Measurements from ENCODE around the gene EXOC4.

Gene EXOC4

DNA sequence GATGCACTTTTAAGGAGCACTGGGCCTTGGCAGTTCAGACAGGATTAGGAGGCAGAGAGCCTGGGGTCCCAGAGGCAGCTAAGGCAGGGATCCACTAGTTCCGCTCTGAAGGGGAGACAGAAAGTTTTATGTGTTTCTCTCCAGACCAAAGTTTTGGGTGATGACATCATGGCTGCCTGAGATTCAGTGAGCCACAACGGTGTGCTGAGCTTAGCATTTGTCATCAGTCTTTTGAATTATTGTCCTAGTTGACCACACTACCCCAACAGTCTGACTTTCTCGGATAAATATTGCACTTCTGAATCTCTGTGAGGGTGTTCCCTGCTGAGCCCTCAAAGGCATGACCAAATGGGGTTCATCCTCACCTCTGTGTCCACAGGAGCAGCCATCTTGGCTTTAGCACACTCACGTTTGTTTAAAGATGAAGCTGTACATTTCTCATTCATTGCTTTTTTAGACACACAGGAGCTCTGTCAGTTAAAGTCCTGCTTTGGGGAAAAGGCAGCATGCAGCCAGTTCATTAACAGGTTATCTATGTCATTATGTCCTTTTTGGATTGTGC, 576.5 kb downstream of the EXOC4 start:
- no peak for DNase-seq (ENCODE audit: extremely low spot score)
- POLR2A ChIA-PET, result no interaction called here
- TF ChIP-seq, protein P1, sequence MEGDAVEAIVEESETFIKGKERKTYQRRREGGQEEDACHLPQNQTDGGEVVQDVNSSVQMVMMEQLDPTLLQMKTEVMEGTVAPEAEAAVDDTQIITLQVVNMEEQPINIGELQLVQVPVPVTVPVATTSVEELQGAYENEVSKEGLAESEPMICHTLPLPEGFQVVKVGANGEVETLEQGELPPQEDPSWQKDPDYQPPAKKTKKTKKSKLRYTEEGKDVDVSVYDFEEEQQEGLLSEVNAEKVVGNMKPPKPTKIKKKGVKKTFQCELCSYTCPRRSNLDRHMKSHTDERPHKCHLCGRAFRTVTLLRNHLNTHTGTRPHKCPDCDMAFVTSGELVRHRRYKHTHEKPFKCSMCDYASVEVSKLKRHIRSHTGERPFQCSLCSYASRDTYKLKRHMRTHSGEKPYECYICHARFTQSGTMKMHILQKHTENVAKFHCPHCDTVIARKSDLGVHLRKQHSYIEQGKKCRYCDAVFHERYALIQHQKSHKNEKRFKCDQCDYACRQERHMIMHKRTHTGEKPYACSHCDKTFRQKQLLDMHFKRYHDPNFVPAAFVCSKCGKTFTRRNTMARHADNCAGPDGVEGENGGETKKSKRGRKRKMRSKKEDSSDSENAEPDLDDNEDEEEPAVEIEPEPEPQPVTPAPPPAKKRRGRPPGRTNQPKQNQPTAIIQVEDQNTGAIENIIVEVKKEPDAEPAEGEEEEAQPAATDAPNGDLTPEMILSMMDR (IDR thresholded peaks at IDR 0.05; ENCODE audit: control extremely low read depth, extremely low read depth, low read depth, missing control alignments), result no peak
- CTCF ChIA-PET, result interaction anchor here (0.9 to 1.6 kb wide), 3 partner anchors 9 to 20 kb away, joined by 3 to 6 read pairs (median 4); no protein-coding TSS in a partner anchor

DNA sequence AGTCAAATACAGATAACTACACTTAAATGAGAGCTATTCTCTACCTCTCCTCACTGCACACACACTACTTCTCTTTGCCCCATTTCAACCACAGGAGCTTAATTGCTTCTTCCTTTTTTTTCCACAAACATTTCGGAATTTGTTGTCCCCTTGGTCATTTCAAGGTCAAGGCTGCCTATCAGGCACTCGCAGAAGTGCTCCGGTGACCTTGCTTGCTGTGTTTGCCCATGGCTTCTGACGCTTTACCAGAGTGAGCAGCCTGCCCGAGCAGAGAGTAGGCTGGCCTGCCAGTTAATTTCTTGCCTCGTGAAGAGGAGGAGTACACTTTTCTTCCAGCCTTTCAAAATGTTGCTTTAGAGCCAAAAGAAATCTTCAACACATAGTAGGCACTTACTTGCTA, 577.2 kb downstream of the EXOC4 start:
- no peak for DNase-seq (ENCODE audit: extremely low spot score)
- POLR2A ChIA-PET, result no interaction called here
- TF ChIP-seq, protein P1 (IDR thresholded peaks at IDR 0.05; ENCODE audit: control extremely low read depth, extremely low read depth, low read depth, missing control alignments), result no peak
- CTCF ChIA-PET, result interaction anchor here (0.9 to 1.6 kb wide), 4 partner anchors 9 to 19 kb away, joined by 3 to 6 read pairs (median 4); no protein-coding TSS in a partner anchor

DNA sequence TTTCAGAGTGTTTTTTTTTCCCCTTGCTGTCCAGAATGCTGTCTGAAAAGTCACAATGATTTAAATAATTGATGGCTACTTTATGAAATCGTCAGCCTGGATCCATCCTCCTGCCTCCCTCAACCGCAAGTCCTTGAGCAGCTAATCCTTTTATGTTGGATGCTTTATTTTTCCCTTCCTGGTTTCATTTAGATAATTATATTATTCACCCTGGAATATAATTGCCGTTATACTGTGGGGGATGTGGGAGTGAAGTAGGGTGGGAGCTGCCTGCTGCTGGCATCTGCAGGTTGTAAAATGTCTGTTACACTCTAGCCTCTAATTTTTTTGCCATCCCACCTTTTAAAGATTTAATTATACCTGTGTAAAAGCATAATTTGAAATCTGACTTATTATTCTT, 583.8 kb downstream of the EXOC4 start:
- CTCF ChIA-PET, result interaction anchor here (1.2 kb wide), 2 partner anchors 11 to 23 kb away, joined by 3 to 4 read pairs; no protein-coding TSS in a partner anchor
- TF ChIP-seq, protein P1 (IDR thresholded peaks at IDR 0.05; ENCODE audit: control extremely low read depth, extremely low read depth, low read depth, missing control alignments), result no peak
- no peak for DNase-seq (ENCODE audit: extremely low spot score)
- POLR2A ChIA-PET, result no interaction called here

DNA sequence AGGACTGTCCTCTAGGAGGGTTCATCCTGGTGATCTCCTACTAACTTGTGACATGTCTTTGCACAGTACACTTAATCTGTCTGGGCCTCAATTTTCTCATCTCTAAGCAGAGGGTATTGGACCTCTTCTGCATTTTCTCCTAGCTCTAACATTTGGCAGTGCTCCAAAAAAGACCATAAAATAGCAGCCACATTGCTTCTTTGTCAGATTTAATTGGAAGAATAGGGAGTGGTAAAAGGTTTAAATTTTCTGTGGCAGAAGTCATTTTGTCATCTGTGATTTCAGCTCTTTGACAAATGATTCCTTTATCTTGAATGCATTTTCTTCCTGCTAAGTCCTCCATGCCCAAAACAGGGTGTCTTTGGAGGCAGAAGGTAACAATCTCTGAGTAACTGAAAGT, 584.3 kb downstream of the EXOC4 start:
- DNase-seq (ENCODE audit: extremely low spot score), result no peak
- CTCF ChIA-PET, result interaction anchor here (1.2 kb wide), 2 partner anchors 10 to 23 kb away, joined by 3 to 4 read pairs; no protein-coding TSS in a partner anchor
- POLR2A ChIA-PET, result no interaction called here
- TF ChIP-seq, protein P1 (IDR thresholded peaks at IDR 0.05; ENCODE audit: control extremely low read depth, extremely low read depth, low read depth, missing control alignments), result no peak

DNA sequence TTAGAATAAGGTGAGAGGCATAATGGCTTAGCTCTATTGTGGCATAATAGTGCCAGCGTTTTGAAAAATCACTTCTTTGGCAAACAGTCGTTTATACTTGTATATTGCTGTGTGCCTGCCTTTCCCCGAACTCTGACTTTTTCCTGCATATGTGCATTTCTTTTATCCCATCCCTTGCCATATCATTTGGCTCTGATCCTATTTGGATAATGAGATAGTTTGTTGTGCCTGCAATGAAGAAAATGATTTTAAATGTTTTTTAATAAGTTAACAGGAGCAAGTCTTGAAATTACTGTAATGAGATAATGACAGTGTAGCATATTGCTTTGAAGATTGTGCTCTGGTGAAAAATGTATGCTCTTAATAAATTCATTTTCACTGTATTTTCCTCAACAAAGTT, 586.2 kb downstream of the EXOC4 start:
- ChIA-PET CTCF (interaction anchor here (1.5 kb wide), 1 partner anchor 9 kb away, joined by 3 read pairs; no protein-coding TSS in a partner anchor), POLR2A (no interaction called here)
- TF ChIP-seq, protein P1 (IDR thresholded peaks at IDR 0.05; ENCODE audit: control extremely low read depth, extremely low read depth, low read depth, missing control alignments), result no peak
- no peak for DNase-seq (ENCODE audit: extremely low spot score)

DNA sequence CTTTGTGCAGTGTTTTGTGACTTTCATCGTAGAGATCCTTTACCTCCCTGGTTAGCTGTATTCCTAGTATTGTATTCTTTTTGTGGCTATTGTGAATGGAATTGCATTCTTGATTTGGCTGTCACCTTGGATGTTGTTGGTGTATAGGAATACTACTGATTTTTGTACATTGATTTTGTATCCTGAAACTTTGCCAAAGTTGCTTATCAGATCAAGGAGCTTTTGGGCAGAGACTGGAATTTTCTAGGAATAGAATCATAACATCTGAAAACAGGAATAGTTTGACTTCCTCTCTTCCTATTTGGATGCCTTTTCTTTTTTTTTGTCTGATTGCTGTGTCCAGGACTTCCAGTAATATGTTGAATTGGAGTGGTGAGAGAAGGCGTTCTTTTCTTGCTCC, 590.5 kb downstream of the EXOC4 start:
- DNase-seq (ENCODE audit: extremely low spot score), result no peak
- TF ChIP-seq, protein P1 (IDR thresholded peaks at IDR 0.05; ENCODE audit: control extremely low read depth, extremely low read depth, low read depth, missing control alignments), result no peak
- POLR2A ChIA-PET, result no interaction called here
- CTCF ChIA-PET, result no interaction called here

Measured in GM10248 (cell line).